AG04450 (cell line): ENCODE results near the gene CYP24A1. TPM values are rescaled to one million over a fixed set of nuclear protein-coding genes. Genes with fewer than 3 reads are reported as not detected.
A peak's percentile ranks its signal among the peaks of the same experiment; 100 is the strongest.

Experiments
- CTCF ChIA-PET: fragments of 300-600, 350-600 bp; formaldehyde crosslinking; extraction: SDS; loops from one replicate; lab custom pipeline; 2022; ENCODE audit warnings: antibody characterized with exemption, inconsistent platforms; lab: Charles Lee
- POLR2A ChIA-PET: fragments of 350-600 bp; formaldehyde crosslinking; extraction: SDS; loops from one replicate; lab custom pipeline; 2021; ENCODE audit warnings: antibody characterized with exemption, inconsistent platforms; lab: Yijun Ruan, JAX
- DNase-seq: peaks from one replicate; pipeline ENCODE4 v3.0.0-alpha.2; 2011; ENCODE audit warnings: low read depth, low spot score
- H3K27ac ChIP-seq: one replicate; pipeline ENCODE4 v1.5.1; 2012; ENCODE audit warnings: low read depth, low read length, control low read depth
- H3K27me3 ChIP-seq: one replicate; pipeline ENCODE4 v1.6.0; 2012; ENCODE audit warnings: low read length; ENCODE audit not compliant: control insufficient read depth, insufficient read depth
- H3K4me3 ChIP-seq: 2 replicates; pipeline ENCODE4 v1.5.1; 2011; ENCODE audit warnings: mild to moderate bottlenecking, low read depth, low read length, control low read depth
- H3K9me3 ChIP-seq: 2 replicates; pipeline ENCODE4 v1.5.1; 2012; ENCODE audit warnings: low read length; ENCODE audit not compliant: control insufficient read depth, insufficient read depth
- CTCF ChIP-seq: IDR thresholded peaks from 2 replicates; pipeline ENCODE4 v1.5.1; 2011; ENCODE audit warnings: low read depth, low read length, control low read depth, inconsistent platforms
- polyA plus RNA-seq: library from polyadenylated mRNA; depleted of rRNA; stranded (reverse); fragments of >200 nt; gene quantifications from 2 replicates; pipeline ENCODE4 v1.2.3, GENCODE V29; 2011

The CYP24A1 gene
- polyA plus RNA-seq, 1 experiment = 2.1 TPM

GRCh38 chr20:54200487-54201267 is 26.9 kb upstream of the CYP24A1 start:
- Histone ChIP-seq H3K9me3 (no peaks in the 10 kb centered on the region), H3K4me3 (no peak overlapping the region), H3K27ac (no peak overlapping the region), H3K27me3 (peaks cover 12% of the 10 kb centered on the region)
- POLR2A ChIA-PET = no interaction called here
- DNase-seq = no peak
- no peak for TF ChIP-seq CTCF
- CTCF ChIA-PET = interaction anchor here (0.7 to 17.6 kb wide), 28 partner anchors 8 to 1891 kb away, joined by 3 to 951 read pairs (median 5); partner anchors contain the start of gene PFDN4

DNA sequence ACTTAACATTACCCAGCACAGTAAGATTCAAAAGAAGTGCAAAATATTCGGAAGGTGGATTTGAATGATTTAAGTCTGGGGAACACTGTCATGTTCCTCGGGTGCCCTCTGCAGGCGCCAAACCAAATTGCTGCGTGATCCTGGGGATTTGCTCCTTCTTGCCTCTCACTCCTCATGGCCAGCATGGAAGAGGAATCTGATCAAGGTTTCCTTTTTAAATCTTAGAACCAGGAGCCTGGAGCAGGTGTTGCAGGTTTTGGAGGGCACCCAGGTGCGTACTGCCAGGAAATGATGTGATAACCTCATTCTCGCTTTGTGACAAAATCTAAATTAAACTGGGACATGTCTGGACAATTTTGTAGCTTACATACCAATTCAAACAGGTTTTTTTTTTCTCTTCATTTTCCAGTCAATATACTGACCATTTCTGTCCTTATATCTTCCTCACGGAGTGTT is 26.0 kb upstream of the CYP24A1 start:
- peak; percentile 56 for DNase-seq
- H3K4me3 ChIP-seq = no peak overlapping the region
- ChIA-PET CTCF (interaction anchor here (0.5 to 17.6 kb wide), 39 partner anchors 9 to 1890 kb away, joined by 3 to 951 read pairs (median 4); partner anchors contain the start of gene PFDN4), POLR2A (no interaction called here)
- no peak overlapping the region for H3K27ac ChIP-seq
- peaks cover 12% of the 10 kb centered on the region for H3K27me3 ChIP-seq
- TF ChIP-seq CTCF = peak; percentile 97
- no peaks in the 10 kb centered on the region for H3K9me3 ChIP-seq

DNA sequence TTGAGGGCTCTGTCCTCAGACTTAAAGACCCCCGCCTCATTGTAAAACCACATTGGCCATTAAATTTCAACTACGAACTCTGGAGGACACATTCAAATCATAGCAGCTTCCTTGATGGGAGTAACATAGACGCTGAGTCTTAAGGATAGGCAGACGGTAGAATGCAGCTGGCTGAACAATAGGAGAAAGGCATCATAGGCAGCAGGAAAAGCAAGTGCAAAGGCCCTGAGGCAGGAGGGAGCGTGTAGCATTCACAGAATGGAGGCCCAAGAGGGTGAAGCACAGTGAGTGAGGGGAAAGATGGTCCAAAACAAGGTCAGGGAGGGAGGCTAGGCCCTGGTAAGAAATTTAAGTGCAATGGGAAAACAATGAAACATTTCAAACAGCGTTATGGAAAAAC is 25.5 kb upstream of the CYP24A1 start:
- DNase-seq = no peak
- ChIA-PET POLR2A (no interaction called here), CTCF (interaction anchor here (0.5 to 17.6 kb wide), 33 partner anchors 9 to 1890 kb away, joined by 3 to 951 read pairs (median 5); partner anchors contain the start of gene PFDN4)
- Histone ChIP-seq H3K27ac (no peak overlapping the region), H3K9me3 (no peaks in the 10 kb centered on the region), H3K27me3 (peaks cover 12% of the 10 kb centered on the region), H3K4me3 (no peak overlapping the region)
- TF ChIP-seq CTCF = no peak

DNA sequence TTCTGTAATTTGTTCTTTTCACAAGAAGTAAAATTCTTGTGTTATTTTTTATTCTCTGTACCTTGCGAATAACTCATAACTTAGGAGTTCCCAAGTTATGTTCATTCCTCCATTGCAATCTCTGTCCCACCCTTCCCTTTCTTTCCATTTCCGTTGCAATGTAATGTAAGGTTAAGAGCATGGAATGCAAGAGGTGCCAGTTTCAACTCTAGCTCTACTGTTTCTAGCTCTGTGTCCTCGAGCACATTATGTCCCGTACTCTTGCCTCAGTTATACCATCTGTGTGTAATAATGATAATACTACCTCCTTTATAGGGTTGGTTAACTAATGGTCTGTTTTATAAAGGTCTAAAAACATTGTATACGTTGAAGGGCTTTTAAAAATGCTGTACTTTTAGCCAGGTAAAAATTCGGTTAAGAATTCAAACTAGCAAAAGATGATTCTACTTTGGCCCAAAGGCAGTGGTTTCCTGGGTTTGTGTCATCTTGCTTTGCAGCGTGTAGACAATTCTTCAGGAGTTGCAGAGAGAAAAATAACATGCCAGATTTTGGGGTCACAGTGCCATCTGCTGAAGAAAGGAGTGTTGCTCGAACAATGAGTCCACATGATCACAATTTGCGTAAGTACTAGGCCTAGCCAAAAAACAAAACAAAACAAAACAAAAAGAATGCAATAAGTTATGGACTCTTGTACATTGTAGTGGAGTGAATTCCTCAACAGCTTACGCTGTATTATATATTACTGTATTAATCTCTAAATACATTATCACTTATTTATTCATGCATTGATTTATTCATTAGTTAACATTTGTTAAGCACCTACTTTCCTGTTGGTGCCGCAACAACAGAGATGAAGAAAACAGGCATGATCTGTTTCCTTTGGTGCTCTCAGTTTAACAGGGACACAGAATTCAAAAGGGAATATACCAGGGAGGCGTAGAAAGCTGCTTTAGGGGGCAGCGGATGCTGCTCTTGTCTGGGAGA is 24.1 kb upstream of the CYP24A1 start:
- no peaks in the 10 kb centered on the region for H3K9me3 ChIP-seq
- no peak overlapping the region for H3K27ac ChIP-seq
- ChIA-PET POLR2A (interaction anchor here (1.0 kb wide), 1 partner anchor 10 kb away, joined by 3 read pairs; the partner anchor contains the start of gene PFDN4), CTCF (interaction anchor here (0.5 to 17.6 kb wide), 17 partner anchors 8 to 1011 kb away, joined by 3 to 951 read pairs (median 4); partner anchors contain the start of gene PFDN4)
- H3K27me3 ChIP-seq = peaks cover 12% of the 10 kb centered on the region
- no peak overlapping the region for H3K4me3 ChIP-seq
- no peak for DNase-seq
- peak; percentile 39 for TF ChIP-seq CTCF
